GM21717 (cell line): Measurements from ENCODE around the gene CTNNA2.

Experiments used
- ATAC-seq: cut with Tn5 transposase; IDR thresholded peaks from one replicate; pipeline ENCODE4 v1.9.1; 2021; ENCODE audit warnings: mild to moderate bottlenecking, moderate library complexity; ENCODE audit not compliant: unreplicated experiment

Gene CTNNA2

GRCh38 chr2:80354858-80355257 lies 842.0 kb downstream of the CTNNA2 start:
- ATAC-seq = no peak

- no peak for ATAC-seq
Observed at GRCh38 chr2:80361904-80362303, 849.1 kb downstream of the CTNNA2 start.

- no peak for ATAC-seq
Observed at GRCh38 chr2:80363330-80363729, 850.5 kb downstream of the CTNNA2 start.

GRCh38 chr2:80363791-80364349 lies 851.0 kb downstream of the CTNNA2 start:
- ATAC-seq = no peak

GRCh38 chr2:80364524-80365212 lies 851.8 kb downstream of the CTNNA2 start:
- no peak for ATAC-seq

GRCh38 chr2:80365762-80366161 lies 852.9 kb downstream of the CTNNA2 start:
- ATAC-seq = no peak

GRCh38 chr2:80370375-80371009 lies 857.6 kb downstream of the CTNNA2 start:
- ATAC-seq = no peak

GRCh38 chr2:80374105-80374504 lies 861.3 kb downstream of the CTNNA2 start:
- no peak for ATAC-seq

GRCh38 chr2:80377071-80377470 lies 864.2 kb downstream of the CTNNA2 start:
- ATAC-seq = no peak

GRCh38 chr2:80380736-80381135 lies 867.9 kb downstream of the CTNNA2 start:
- ATAC-seq = no peak

- no peak for ATAC-seq
Observed at GRCh38 chr2:80381666-80382065, 868.8 kb downstream of the CTNNA2 start.

GRCh38 chr2:80392441-80392840 lies 879.6 kb downstream of the CTNNA2 start:
- ATAC-seq = no peak

- ATAC-seq = no peak
Observed at GRCh38 chr2:80393991-80394390, 881.1 kb downstream of the CTNNA2 start.

- ATAC-seq = no peak
Observed at GRCh38 chr2:80395251-80395650, 882.4 kb downstream of the CTNNA2 start.

- ATAC-seq = no peak
Observed at GRCh38 chr2:80396276-80396675, 883.4 kb downstream of the CTNNA2 start.

- no peak for ATAC-seq
Observed at GRCh38 chr2:80403081-80403480, 890.2 kb downstream of the CTNNA2 start.

- no peak for ATAC-seq
Observed at GRCh38 chr2:80407377-80407776, 894.5 kb downstream of the CTNNA2 start.

- no peak for ATAC-seq
Observed at GRCh38 chr2:80410346-80410745, 897.5 kb downstream of the CTNNA2 start.

GRCh38 chr2:80413136-80413535 lies 900.3 kb downstream of the CTNNA2 start:
- ATAC-seq = no peak

GRCh38 chr2:80417737-80418136 lies 904.9 kb downstream of the CTNNA2 start:
- ATAC-seq = no peak

- no peak for ATAC-seq
Observed at GRCh38 chr2:80420530-80421208, 907.8 kb downstream of the CTNNA2 start.

- no peak for ATAC-seq
Observed at GRCh38 chr2:80429251-80429650, 916.4 kb downstream of the CTNNA2 start.
